Sigmoid colon (tissue), 7 donors: ENCODE measurements around the gene OPN3. TPM values are rescaled to one million over a fixed set of nuclear protein-coding genes. Genes with fewer than 3 reads are reported as not detected.

ENCODE experiments used
- DNase-seq: peaks from one replicate; pipeline ENCODE4 v3.0.0-alpha.2; 2019
- H3K27ac ChIP-seq, 4 donors: fragments of 200-600 bp; sonication (generic); one replicate each; pipeline ENCODE4 v1.5.1; 2016 to 2019; ENCODE audit warnings: mild to moderate bottlenecking in 1 of 4
- H3K27me3 ChIP-seq, 3 donors: fragments of 200-600 bp; sonication (generic); one replicate each; pipeline ENCODE4 v1.5.1; 2019; ENCODE audit warnings: mild to moderate bottlenecking in 1 of 3
- H3K36me3 ChIP-seq, 4 donors: fragments of 200-600 bp; sonication (generic); one replicate each; pipeline ENCODE4 v1.5.1; 2016 to 2019
- H3K4me1 ChIP-seq, 4 donors: fragments of 200-600 bp; sonication (generic); one replicate each; pipeline ENCODE4 v1.5.1; 2017 to 2019
- H3K4me3 ChIP-seq, 4 donors: fragments of 200-600 bp; sonication (generic); one replicate each; pipeline ENCODE4 v1.5.1; 2017 to 2019; ENCODE audit warnings: mild to moderate bottlenecking in 2 of 4, moderate library complexity in 1 of 4
- H3K9me3 ChIP-seq, 4 donors: fragments of 200-600 bp in 3 of 4; sonication (generic) in 3 of 4; one replicate each; pipeline versions ENCODE4 v1.5.1 to v1.6.1; 2013 to 2019
- EP300 ChIP-seq, 4 donors: sonication (generic); formaldehyde crosslinking; IDR thresholded peaks; one replicate each; pipeline ENCODE4 v1.6.1; 2017; ENCODE audit warnings: antibody characterized with exemption in 4 of 4
- POLR2A ChIP-seq, 2 donors: fragments of 450-650 bp; IDR thresholded peaks; one replicate each; pipeline ENCODE4 v1.6.1; 2016; ENCODE audit warnings: antibody characterized with exemption in 2 of 2, mild to moderate bottlenecking in 2 of 2, moderate library complexity in 2 of 2
- POLR2AphosphoS5 ChIP-seq, 4 donors: sonication (generic); formaldehyde crosslinking; IDR thresholded peaks; one replicate each; pipeline ENCODE4 v1.6.1; 2017; ENCODE audit warnings: antibody characterized with exemption in 4 of 4
- WGBS, 2 donors: extraction: QIAGEN DNeasy Blood & Tissue Kit; methylation state at CpG; one replicate each; pipeline ENCODE4 v1.1.7; 2013; 5-methylcytosine and 5-hydroxymethylcytosine counted together
- intact Hi-C: fragments of 100-400 bp; cut with DNase I; formaldehyde crosslinking; loops from one replicate; pipeline ENCODE4 v1.15.1; 2023
- polyA plus RNA-seq, 3 donors: library from polyadenylated mRNA; stranded (reverse); fragments of 200-250 nt; gene quantifications; one replicate each; pipeline ENCODE4 v1.2.3, GENCODE V29; 2013
- total RNA-seq, 4 donors: library from RNA; depleted of rRNA; stranded (reverse); fragments of >200 nt; gene quantifications; one replicate each; pipeline ENCODE4 v1.1.0, GENCODE V29; 2016
- TF ChIP-seq, protein P1 (sequence below), 4 experiments: fragments of 450-650 bp in 3 of 4; fragments of 200-600 bp in 1 of 4; IDR thresholded peaks; one replicate each; pipeline ENCODE4 v1.5.1; 2016 to 2019; ENCODE audit warnings: antibody characterized with exemption in 4 of 4, mild to moderate bottlenecking in 3 of 4, moderate library complexity in 2 of 4
- donor health status: healthy with polysubstance abuse.
- donor health status: Bipolar disorder and iron deficiency.
- donor health status: healthy.

OPN3 gene
- total and polyA plus RNA-seq, 7 donors: 2.5 to 58.9 (median 12.8) TPM

DNA sequence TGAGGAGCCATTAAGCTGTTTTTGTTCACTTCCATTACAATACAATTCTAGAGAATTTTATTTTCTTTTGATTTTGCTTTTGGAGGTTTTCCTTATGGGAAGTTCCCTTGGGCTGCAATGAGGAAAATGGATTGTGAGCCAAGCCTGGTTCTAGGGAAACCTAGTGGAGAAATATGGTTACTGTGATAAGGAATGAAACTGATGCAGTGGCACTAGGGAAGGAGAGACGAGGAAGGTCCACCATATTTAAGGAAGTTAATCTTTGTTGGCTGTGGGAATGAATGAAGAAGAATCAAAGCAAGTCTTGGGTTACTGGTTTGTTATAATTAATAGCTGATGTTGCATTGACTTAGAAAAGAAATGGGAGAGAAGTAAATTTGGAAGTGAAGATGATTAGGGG lies 28.4 kb downstream of the OPN3 start:
- no peak overlapping the region for H3K27ac ChIP-seq
- 79 to 83% methylated on average over 1 of the region's 1 CpG for WGBS, 2 donors
- intact Hi-C loops: loop anchor here (5.0 kb wide), 1 partner anchor 236 kb away; the partner anchor contains the start of gene EXO1

DNA sequence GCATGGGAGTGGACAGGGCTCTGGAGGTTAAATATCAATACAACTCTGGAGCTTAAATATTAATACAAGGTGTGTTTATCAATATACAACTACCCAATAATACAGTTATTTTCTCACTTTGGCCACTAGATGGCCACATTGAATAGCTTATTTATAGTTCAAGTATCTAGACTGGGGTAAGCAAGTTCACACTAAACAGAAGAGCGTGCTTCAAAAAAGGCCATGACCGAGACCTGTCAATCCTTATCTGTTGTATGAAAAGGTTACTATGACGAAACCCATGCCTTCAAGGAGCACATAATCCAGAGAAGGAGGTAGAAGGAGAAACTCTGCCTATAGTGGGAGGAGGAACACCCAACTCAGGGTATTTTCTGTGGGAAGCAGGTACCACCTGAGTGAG lies 29.1 kb downstream of the OPN3 start:
- WGBS, 2 donors: 3 to 24% methylated on average over 3 of the region's 3 CpGs
- no peaks in the 10 kb centered on the region for H3K36me3 ChIP-seq
- DNase-seq: no peak
- H3K9me3 ChIP-seq: no peaks in the 10 kb centered on the region
- H3K4me1 ChIP-seq: peaks cover 0 to 5% (median 0%) of the 10 kb centered on the region in 4 donors
- H3K27me3 ChIP-seq: no peaks in the 10 kb centered on the region
- intact Hi-C loops: loop anchor here (5.0 kb wide), 1 partner anchor 236 kb away; the partner anchor contains the start of gene EXO1
- H3K27ac ChIP-seq: no peak overlapping the region
- TF ChIP-seq POLR2AphosphoS5 (IDR thresholded peaks at IDR 0.05) (no peak), POLR2A (IDR thresholded peaks at IDR 0.05) (no peak), EP300 (IDR thresholded peaks at IDR 0.05) (no peak)
- TF ChIP-seq, protein P1, sequence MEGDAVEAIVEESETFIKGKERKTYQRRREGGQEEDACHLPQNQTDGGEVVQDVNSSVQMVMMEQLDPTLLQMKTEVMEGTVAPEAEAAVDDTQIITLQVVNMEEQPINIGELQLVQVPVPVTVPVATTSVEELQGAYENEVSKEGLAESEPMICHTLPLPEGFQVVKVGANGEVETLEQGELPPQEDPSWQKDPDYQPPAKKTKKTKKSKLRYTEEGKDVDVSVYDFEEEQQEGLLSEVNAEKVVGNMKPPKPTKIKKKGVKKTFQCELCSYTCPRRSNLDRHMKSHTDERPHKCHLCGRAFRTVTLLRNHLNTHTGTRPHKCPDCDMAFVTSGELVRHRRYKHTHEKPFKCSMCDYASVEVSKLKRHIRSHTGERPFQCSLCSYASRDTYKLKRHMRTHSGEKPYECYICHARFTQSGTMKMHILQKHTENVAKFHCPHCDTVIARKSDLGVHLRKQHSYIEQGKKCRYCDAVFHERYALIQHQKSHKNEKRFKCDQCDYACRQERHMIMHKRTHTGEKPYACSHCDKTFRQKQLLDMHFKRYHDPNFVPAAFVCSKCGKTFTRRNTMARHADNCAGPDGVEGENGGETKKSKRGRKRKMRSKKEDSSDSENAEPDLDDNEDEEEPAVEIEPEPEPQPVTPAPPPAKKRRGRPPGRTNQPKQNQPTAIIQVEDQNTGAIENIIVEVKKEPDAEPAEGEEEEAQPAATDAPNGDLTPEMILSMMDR (IDR thresholded peaks at IDR 0.05): peak; percentile 38 to 72 (median 63)
- H3K4me3 ChIP-seq: no peak overlapping the region

More for the DNA sequence above, 28.4 kb downstream of the OPN3 start:
- H3K9me3 ChIP-seq: no peaks in the 10 kb centered on the region
- H3K4me1 ChIP-seq: peaks cover 0 to 5% (median 0%) of the 10 kb centered on the region in 4 donors
- TF ChIP-seq POLR2A (IDR thresholded peaks at IDR 0.05): no peak
- no peak for TF ChIP-seq POLR2AphosphoS5 (IDR thresholded peaks at IDR 0.05)
- no peak for TF ChIP-seq EP300 (IDR thresholded peaks at IDR 0.05)
- TF ChIP-seq, protein P1 (IDR thresholded peaks at IDR 0.05): no peak
- H3K27me3 ChIP-seq: no peaks in the 10 kb centered on the region
- DNase-seq: no peak
- H3K36me3 ChIP-seq: no peaks in the 10 kb centered on the region
- H3K4me3 ChIP-seq: no peak overlapping the region

DNA sequence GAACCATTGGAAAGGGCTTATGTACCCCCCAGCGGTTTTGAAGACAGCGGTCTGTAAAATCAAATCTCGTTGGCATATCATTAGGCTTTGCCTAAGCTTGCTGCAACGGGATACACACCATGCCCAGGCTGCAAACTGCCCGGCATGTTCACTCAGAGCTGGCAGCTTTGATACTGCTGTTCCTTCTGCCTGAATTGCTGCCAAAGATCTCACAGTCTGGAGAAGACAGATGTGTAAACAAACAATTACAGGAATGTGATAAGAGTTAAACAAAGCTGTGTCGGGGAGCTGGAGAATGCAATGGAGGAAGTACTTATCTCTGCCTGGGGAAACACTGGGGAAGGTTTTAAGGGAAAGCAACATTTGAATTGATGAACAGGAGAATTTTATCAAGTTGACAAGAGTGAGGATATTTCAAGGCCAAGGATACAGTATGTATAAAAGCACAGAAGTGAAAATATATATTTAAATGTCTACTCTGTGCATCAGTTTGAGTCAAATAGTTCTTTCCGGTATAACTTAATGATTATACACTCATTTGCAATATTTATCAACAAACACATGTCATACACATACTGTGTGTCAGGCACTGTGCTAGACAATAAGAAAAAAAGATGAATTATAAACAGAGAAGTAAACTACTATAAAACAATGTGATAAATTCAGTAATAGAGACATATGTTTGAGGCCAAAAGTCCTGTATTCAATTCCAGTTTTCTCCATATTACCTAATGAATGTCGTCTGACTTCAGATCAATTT lies 29.9 kb downstream of the OPN3 start:
- intact Hi-C loops: loop anchor here (5.0 kb wide), 1 partner anchor 237 kb away; the partner anchor contains the start of gene EXO1
- no peak for DNase-seq

DNA sequence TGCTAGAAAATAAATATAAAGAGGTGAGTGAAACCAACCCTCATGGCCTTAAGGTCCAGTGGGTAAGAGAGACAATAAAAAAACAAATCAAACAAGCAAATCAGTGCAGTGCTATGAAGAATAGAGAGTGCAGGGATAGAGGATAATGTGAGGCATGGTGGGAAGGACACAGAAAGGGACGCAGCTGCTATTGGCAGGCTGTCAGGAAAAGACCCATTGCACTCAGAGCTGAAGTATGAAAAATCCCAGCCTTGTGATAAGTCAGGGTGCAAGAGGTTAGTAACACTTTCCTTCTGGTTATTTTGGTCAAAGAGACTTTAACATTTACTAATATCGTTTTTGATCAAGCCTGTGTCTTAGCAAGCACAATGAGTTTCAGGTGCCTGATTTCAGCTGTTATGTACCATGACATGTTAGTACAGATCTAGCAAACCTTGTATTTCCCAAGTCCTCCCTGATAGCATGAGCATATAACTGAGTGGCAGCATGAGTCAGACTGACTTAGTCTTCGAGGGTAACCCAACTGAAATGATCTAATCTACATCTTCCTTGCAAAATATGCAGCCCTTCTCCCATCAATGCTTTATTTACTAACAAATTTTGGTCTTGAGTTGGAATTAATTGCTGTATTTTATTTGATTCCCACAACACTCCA lies 31.7 kb downstream of the OPN3 start:
- TF ChIP-seq POLR2AphosphoS5 (IDR thresholded peaks at IDR 0.05) (no peak), POLR2A (IDR thresholded peaks at IDR 0.05) (no peak), EP300 (IDR thresholded peaks at IDR 0.05) (no peak)
- TF ChIP-seq, protein P1 (IDR thresholded peaks at IDR 0.05): no peak
- Histone ChIP-seq H3K9me3 (no peaks in the 10 kb centered on the region), H3K36me3 (no peaks in the 10 kb centered on the region), H3K4me1 (peaks cover 0 to 5% (median 0%) of the 10 kb centered on the region in 4 donors), H3K27me3 (no peaks in the 10 kb centered on the region), H3K4me3 (no peak overlapping the region), H3K27ac (no peak overlapping the region)
- DNase-seq: no peak
- intact Hi-C loops: no loop called here
- WGBS, 2 donors: 66 to 71% methylated on average over 3 of the region's 3 CpGs

More for the DNA sequence above, 29.9 kb downstream of the OPN3 start:
- no peaks in the 10 kb centered on the region for H3K36me3 ChIP-seq
- H3K27ac ChIP-seq: no peak overlapping the region
- no peaks in the 10 kb centered on the region for H3K27me3 ChIP-seq
- no peaks in the 10 kb centered on the region for H3K9me3 ChIP-seq
- no peak overlapping the region for H3K4me3 ChIP-seq
- WGBS, 2 donors: 13 to 51% methylated on average over 8 of the region's 8 CpGs
- peaks cover 0 to 5% (median 0%) of the 10 kb centered on the region in 4 donors for H3K4me1 ChIP-seq
- no peak for TF ChIP-seq POLR2A (IDR thresholded peaks at IDR 0.05)
- TF ChIP-seq, protein P1 (IDR thresholded peaks at IDR 0.05): no peak
- TF ChIP-seq POLR2AphosphoS5 (IDR thresholded peaks at IDR 0.05): no peak
- TF ChIP-seq EP300 (IDR thresholded peaks at IDR 0.05): no peak
